ENCODE data around the gene GIPC2.
A peak's percentile ranks its signal among the peaks of the same experiment; 100 is the strongest.
"Not testable (repeated sequence)": the region's sequence is repeated elsewhere in the genome, so short reads cannot be mapped to it uniquely, and the experiment has no call there.

The GIPC2 gene

GRCh38 chr1:78045926-78046778 is at the start of gene GIPC2:
Gene GIPC2, plus strand, starts transcription at chr1:78045966. Its CDS starts 129 bp downstream, at chr1:78046095.
- no peak for DNase-seq (ENCODE audit: low read depth in 2 of 2)

GRCh38 chr1:77996734-77997133 is 49.0 kb upstream of the GIPC2 start:
- DNase-seq (ENCODE audit: low read depth in 2 of 2) = no peak

GRCh38 chr1:78000536-78000935 is 45.2 kb upstream of the GIPC2 start:
- not testable (repeated sequence) for DNase-seq (ENCODE audit: low read depth in 2 of 2)

GRCh38 chr1:78003070-78003746 is 42.6 kb upstream of the GIPC2 start:
- no peak for DNase-seq (ENCODE audit: low read depth in 2 of 2)

- no peak for DNase-seq (ENCODE audit: low read depth in 2 of 2)
These were observed 41.7 kb upstream of the GIPC2 start for GRCh38 chr1:78003882-78004718.

GRCh38 chr1:78004719-78005447 is 40.9 kb upstream of the GIPC2 start, which contains the start of gene DNAJB4:
Gene DNAJB4, plus strand, starts transcription at chr1:78004939. Its CDS starts 172 bp downstream, at chr1:78005111.
- DNase-seq (ENCODE audit: low read depth in 2 of 2) = peak in 1 of 2 donors; percentile 25

GRCh38 chr1:78005448-78005722 is 40.4 kb upstream of the GIPC2 start:
- DNase-seq (ENCODE audit: low read depth in 2 of 2) = no peak

- no peak for DNase-seq (ENCODE audit: low read depth in 2 of 2)
These were observed 40.0 kb upstream of the GIPC2 start for GRCh38 chr1:78005755-78006154.

- DNase-seq (ENCODE audit: low read depth in 2 of 2) = no peak
These were observed 39.2 kb upstream of the GIPC2 start for GRCh38 chr1:78006521-78006920.

GRCh38 chr1:78007677-78008341 is 38.0 kb upstream of the GIPC2 start:
- no peak for DNase-seq (ENCODE audit: low read depth in 2 of 2)

- no peak for DNase-seq (ENCODE audit: low read depth in 2 of 2)
These were observed 36.5 kb upstream of the GIPC2 start for GRCh38 chr1:78009276-78009675.

GRCh38 chr1:78009836-78010235 is 35.9 kb upstream of the GIPC2 start:
- no peak for DNase-seq (ENCODE audit: low read depth in 2 of 2)

GRCh38 chr1:78011050-78011449 is 34.7 kb upstream of the GIPC2 start:
- DNase-seq (ENCODE audit: low read depth in 2 of 2) = no peak

GRCh38 chr1:78015148-78015547 is 30.6 kb upstream of the GIPC2 start:
- DNase-seq (ENCODE audit: low read depth in 2 of 2) = no peak

- no peak for DNase-seq (ENCODE audit: low read depth in 2 of 2)
These were observed 26.7 kb upstream of the GIPC2 start for GRCh38 chr1:78019024-78019423.

GRCh38 chr1:78021134-78021533 is 24.6 kb upstream of the GIPC2 start:
- DNase-seq (ENCODE audit: low read depth in 2 of 2) = not testable (repeated sequence)

GRCh38 chr1:78029793-78030192 is 16.0 kb upstream of the GIPC2 start:
- DNase-seq (ENCODE audit: low read depth in 2 of 2) = no peak

GRCh38 chr1:78032996-78033796 is 12.6 kb upstream of the GIPC2 start:
- no peak for DNase-seq (ENCODE audit: low read depth in 2 of 2)

- DNase-seq (ENCODE audit: low read depth in 2 of 2) = no peak
These were observed 12.0 kb upstream of the GIPC2 start for GRCh38 chr1:78033797-78034172.

GRCh38 chr1:78035121-78035520 is 10.6 kb upstream of the GIPC2 start:
- DNase-seq (ENCODE audit: low read depth in 2 of 2) = no peak
